Spleen (tissue), 7 donors: ENCODE measurements around the gene DNAJC27.

Experiments used
- POLR2A ChIP-seq, 3 donors: fragments of 450-650 bp; IDR thresholded peaks; one replicate each; pipeline ENCODE4 v1.5.1; 2017; ENCODE audit warnings: antibody characterized with exemption in 3 of 3, mild to moderate bottlenecking in 1 of 3
- POLR2AphosphoS5 ChIP-seq, 3 donors: sonication (generic); formaldehyde crosslinking; IDR thresholded peaks; one replicate each; pipeline ENCODE4 v1.5.1; 2017; ENCODE audit warnings: antibody characterized with exemption in 3 of 3
- TF ChIP-seq, protein P1 (sequence below), 11 experiments: fragments of 200-600 bp in 7 of 11; fragments of 450-650 bp in 4 of 11; sonication (generic) in 4 of 11; IDR thresholded peaks in 8 of 11; conservative IDR thresholded peaks in 3 of 11; 1 replicate in 7 of 11; 2 replicates in 4 of 11; pipeline versions ENCODE4 v1.4.0 to v1.8.0; 2016 to 2021; ENCODE audit warnings: antibody characterized with exemption in 11 of 11, inconsistent platforms in 4 of 11, mild to moderate bottlenecking in 1 of 11
- donor health status: DM: no; HTN: no; CAD: no; lungs with moderate emphysema.
- donor health status: DM: no; HTN: no; CAD: no.
- donor health status: DM: no; HTN: no; CAD: no.

DNA sequence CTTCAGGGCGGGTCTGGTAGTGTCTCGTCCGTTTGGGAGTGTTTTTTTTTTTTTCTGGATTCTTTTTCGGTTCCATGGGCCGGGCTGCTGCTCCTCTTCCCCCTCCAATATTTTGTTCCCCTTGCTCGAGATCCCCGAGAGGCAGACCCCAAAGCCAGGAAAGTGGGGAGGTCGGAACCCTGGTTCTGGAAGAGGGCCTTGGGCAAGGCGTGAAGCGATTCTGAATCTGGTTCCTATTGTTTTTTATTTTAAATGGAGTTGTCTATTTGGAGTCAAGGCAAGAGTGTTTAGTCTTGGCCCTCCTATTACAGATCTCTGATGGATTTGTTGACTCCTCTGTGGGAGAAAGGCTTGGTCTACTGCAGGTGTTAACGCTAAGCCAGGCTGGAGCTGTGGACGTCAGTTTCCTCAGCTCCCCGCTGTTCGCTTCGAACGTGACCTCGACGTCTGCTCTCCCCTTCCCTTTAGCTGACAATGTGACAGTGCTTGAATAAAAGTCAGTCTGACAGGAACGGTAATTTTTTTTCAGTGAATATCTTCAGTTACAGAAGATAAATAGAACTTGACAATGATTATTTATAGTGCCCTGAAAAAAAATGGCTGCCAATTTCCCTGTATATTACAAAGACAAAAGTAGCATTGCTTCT lies 683 bp upstream of the DNAJC27 start:
- TF ChIP-seq, protein P1, sequence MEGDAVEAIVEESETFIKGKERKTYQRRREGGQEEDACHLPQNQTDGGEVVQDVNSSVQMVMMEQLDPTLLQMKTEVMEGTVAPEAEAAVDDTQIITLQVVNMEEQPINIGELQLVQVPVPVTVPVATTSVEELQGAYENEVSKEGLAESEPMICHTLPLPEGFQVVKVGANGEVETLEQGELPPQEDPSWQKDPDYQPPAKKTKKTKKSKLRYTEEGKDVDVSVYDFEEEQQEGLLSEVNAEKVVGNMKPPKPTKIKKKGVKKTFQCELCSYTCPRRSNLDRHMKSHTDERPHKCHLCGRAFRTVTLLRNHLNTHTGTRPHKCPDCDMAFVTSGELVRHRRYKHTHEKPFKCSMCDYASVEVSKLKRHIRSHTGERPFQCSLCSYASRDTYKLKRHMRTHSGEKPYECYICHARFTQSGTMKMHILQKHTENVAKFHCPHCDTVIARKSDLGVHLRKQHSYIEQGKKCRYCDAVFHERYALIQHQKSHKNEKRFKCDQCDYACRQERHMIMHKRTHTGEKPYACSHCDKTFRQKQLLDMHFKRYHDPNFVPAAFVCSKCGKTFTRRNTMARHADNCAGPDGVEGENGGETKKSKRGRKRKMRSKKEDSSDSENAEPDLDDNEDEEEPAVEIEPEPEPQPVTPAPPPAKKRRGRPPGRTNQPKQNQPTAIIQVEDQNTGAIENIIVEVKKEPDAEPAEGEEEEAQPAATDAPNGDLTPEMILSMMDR (IDR thresholded peaks at IDR 0.05 in 8 of 11, conservative IDR thresholded peaks at IDR 0.05 in 3 of 11): peak in 1 of 11 experiments; percentile 4
- TF ChIP-seq POLR2A (IDR thresholded peaks at IDR 0.05) (no peak), POLR2AphosphoS5 (IDR thresholded peaks at IDR 0.05) (no peak)
